HG03103 (cell line): ENCODE measurements around the gene MID1.

Source experiments
- ATAC-seq: cut with Tn5 transposase; IDR thresholded peaks from one replicate; pipeline ENCODE4 v1.9.1; 2021; ENCODE audit warnings: low read depth; ENCODE audit not compliant: unreplicated experiment

The MID1 gene

GRCh38 chrX:10395643-10396042 is 224.7 kb downstream of the MID1 start:
- ATAC-seq = no peak
